MM.1S (cell line): ENCODE measurements around the gene CNOT6.

Source experiments
- DNase-seq: peaks from one replicate; pipeline ENCODE4 v3.0.0-alpha.2; 2015
- H2AFZ ChIP-seq: fragments of 300-600 bp; sonication (generic); 2 replicates; pipeline ENCODE4 v1.6.0; 2016; ENCODE audit warnings: antibody characterized with exemption, low read length
- H3F3A ChIP-seq: fragments of 300-600 bp; sonication (generic); 2 replicates; pipeline ENCODE4 v1.6.1; 2016; ENCODE audit warnings: mild to moderate bottlenecking, antibody characterized with exemption, low read length, moderate library complexity, mixed read lengths; ENCODE audit not compliant: insufficient read depth
- H3K27ac ChIP-seq: fragments of 300-600 bp; sonication (generic); 2 replicates; pipeline ENCODE4 v1.5.1; 2016; ENCODE audit warnings: mild to moderate bottlenecking, low read length
- H3K27me3 ChIP-seq: fragments of 300-600 bp; sonication (generic); replicated peaks from 2 replicates; pipeline ENCODE4 v1.6.0; 2016; ENCODE audit warnings: low read length; ENCODE audit not compliant: insufficient read depth
- H3K36me3 ChIP-seq: fragments of 300-600 bp; sonication (generic); replicated peaks from 2 replicates; pipeline ENCODE4 v1.6.1; 2016; ENCODE audit warnings: mild to moderate bottlenecking, low read length, mixed read lengths; ENCODE audit not compliant: insufficient read depth
- H3K4me1 ChIP-seq: fragments of 300-600 bp; sonication (generic); 2 replicates; pipeline ENCODE4 v1.6.1; 2016; ENCODE audit warnings: low read length, mixed read lengths
- H3K4me2 ChIP-seq: fragments of 300-600 bp; sonication (generic); 2 replicates; pipeline ENCODE4 v1.6.0; 2016; ENCODE audit warnings: low read depth, low read length
- H3K4me3 ChIP-seq: fragments of 300-600 bp; sonication (generic); 2 replicates; pipeline ENCODE4 v1.5.1; 2016; ENCODE audit warnings: low read length, mixed read lengths
- H3K79me2 ChIP-seq: fragments of 300-600 bp; sonication (generic); 2 replicates; pipeline ENCODE4 v1.6.1; 2016; ENCODE audit warnings: mixed run types, low read length, mixed read lengths
- H3K9ac ChIP-seq: fragments of 300-600 bp; sonication (generic); 2 replicates; pipeline ENCODE4 v1.6.1; 2016; ENCODE audit warnings: low read length, mixed read lengths
- H3K9me2 ChIP-seq: fragments of 300-600 bp; sonication (generic); replicated peaks from 2 replicates; pipeline ENCODE4 v1.6.1; 2016; ENCODE audit warnings: mild to moderate bottlenecking, low read length, mixed read lengths; ENCODE audit not compliant: insufficient read depth
- H3K9me3 ChIP-seq: fragments of 300-600 bp; sonication (generic); replicated peaks from 2 replicates; pipeline ENCODE4 v1.6.1; 2016; ENCODE audit warnings: mild to moderate bottlenecking, low read length, mixed read lengths; ENCODE audit not compliant: insufficient read depth
- H4K20me1 ChIP-seq: fragments of 300-600 bp; sonication (generic); 2 replicates; pipeline ENCODE4 v1.6.1; 2016; ENCODE audit warnings: mild to moderate bottlenecking, low read length, moderate library complexity, mixed read lengths; ENCODE audit not compliant: insufficient read depth
- EZH2 ChIP-seq: fragments of 300-600 bp; sonication (generic); optimal IDR thresholded peaks from 2 replicates; pipeline ENCODE3; 2017; ENCODE audit warnings: low read depth, mild to moderate bottlenecking, antibody characterized with exemption, low read length, mixed read lengths
- EZH2phosphoT487 ChIP-seq: fragments of 300-600 bp; sonication (generic); IDR thresholded peaks from 2 replicates; pipeline ENCODE4 v1.6.1; 2018; ENCODE audit warnings: antibody characterized with exemption, low read length
- TF ChIP-seq, protein P1 (sequence below): fragments of 300-600 bp; sonication (generic); IDR thresholded peaks from 2 replicates; pipeline ENCODE4 v1.5.1; 2016; ENCODE audit warnings: antibody characterized with exemption, low read length, mixed read lengths

Gene CNOT6

DNA sequence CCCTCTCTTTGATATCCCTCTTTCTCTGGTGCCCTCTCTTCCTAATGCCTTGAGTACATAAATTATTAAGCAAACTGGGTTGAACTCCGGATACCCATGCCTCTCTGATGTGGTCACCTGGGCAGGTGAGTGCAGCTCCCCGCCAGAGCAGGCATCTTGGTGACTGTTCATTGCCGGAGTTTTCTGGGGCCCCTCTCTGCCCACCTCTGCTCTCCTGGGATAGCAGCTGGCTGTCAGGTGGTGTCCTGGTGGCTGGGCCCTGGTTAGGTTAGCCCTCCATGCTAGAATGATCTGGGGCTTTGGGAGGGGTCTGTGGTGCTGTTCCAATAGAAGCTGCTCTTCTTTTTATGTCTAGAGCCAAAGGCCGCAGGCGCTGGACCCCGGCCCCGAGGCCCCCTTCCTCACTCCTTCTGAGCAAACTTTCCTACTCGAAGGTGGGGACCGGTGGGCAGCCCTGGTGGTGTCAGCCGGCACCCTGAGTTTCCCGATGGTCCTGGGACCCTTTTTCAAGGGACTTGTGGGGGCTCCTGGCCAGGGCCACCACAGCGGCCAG is 102.0 kb downstream of the CNOT6 start:
- H3K4me3 ChIP-seq = no peak overlapping the region
- DNase-seq = no peak
- no peaks in the 10 kb centered on the region for H3K4me1 ChIP-seq
- no peaks in the 10 kb centered on the region for H3K36me3 ChIP-seq
- no peak overlapping the region for H3K4me2 ChIP-seq
- peaks cover 65% of the 10 kb centered on the region for H3K27me3 ChIP-seq
- no peaks in the 10 kb centered on the region for H3K9me3 ChIP-seq
- H3K9ac ChIP-seq = no peak overlapping the region
- no peak overlapping the region for H2AFZ ChIP-seq
- no peaks in the 10 kb centered on the region for H3F3A ChIP-seq
- no peaks in the 10 kb centered on the region for H3K9me2 ChIP-seq
- TF ChIP-seq EZH2 (no peak), EZH2phosphoT487 (no peak)
- TF ChIP-seq, protein P1, sequence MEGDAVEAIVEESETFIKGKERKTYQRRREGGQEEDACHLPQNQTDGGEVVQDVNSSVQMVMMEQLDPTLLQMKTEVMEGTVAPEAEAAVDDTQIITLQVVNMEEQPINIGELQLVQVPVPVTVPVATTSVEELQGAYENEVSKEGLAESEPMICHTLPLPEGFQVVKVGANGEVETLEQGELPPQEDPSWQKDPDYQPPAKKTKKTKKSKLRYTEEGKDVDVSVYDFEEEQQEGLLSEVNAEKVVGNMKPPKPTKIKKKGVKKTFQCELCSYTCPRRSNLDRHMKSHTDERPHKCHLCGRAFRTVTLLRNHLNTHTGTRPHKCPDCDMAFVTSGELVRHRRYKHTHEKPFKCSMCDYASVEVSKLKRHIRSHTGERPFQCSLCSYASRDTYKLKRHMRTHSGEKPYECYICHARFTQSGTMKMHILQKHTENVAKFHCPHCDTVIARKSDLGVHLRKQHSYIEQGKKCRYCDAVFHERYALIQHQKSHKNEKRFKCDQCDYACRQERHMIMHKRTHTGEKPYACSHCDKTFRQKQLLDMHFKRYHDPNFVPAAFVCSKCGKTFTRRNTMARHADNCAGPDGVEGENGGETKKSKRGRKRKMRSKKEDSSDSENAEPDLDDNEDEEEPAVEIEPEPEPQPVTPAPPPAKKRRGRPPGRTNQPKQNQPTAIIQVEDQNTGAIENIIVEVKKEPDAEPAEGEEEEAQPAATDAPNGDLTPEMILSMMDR = no peak
- H3K27ac ChIP-seq = no peak overlapping the region
- no peaks in the 10 kb centered on the region for H4K20me1 ChIP-seq
- no peaks in the 10 kb centered on the region for H3K79me2 ChIP-seq

- peaks cover 67% of the 10 kb centered on the region for H3K27me3 ChIP-seq
- no peak overlapping the region for H2AFZ ChIP-seq
- DNase-seq = no peak
- H3K9me3 ChIP-seq = no peaks in the 10 kb centered on the region
- no peaks in the 10 kb centered on the region for H3K36me3 ChIP-seq
- no peak overlapping the region for H3K27ac ChIP-seq
- H3K4me3 ChIP-seq = no peak overlapping the region
- H4K20me1 ChIP-seq = no peaks in the 10 kb centered on the region
- H3K4me1 ChIP-seq = no peaks in the 10 kb centered on the region
- no peak overlapping the region for H3K9ac ChIP-seq
- TF ChIP-seq, protein P1 = no peak
- TF ChIP-seq EZH2phosphoT487 (no peak), EZH2 (no peak)
- no peaks in the 10 kb centered on the region for H3F3A ChIP-seq
- H3K79me2 ChIP-seq = no peaks in the 10 kb centered on the region
- H3K9me2 ChIP-seq = no peaks in the 10 kb centered on the region
- no peak overlapping the region for H3K4me2 ChIP-seq
These were observed 102.6 kb downstream of the CNOT6 start for GRCh38 chr5:180596668-180597231.

GRCh38 chr5:180598316-180598701 is 104.1 kb downstream of the CNOT6 start:
- H3K9me2 ChIP-seq = no peaks in the 10 kb centered on the region
- no peak overlapping the region for H3K4me3 ChIP-seq
- no peaks in the 10 kb centered on the region for H3K9me3 ChIP-seq
- no peak overlapping the region for H3K4me2 ChIP-seq
- no peaks in the 10 kb centered on the region for H4K20me1 ChIP-seq
- no peak for TF ChIP-seq EZH2phosphoT487
- no peak for TF ChIP-seq EZH2
- TF ChIP-seq, protein P1 = no peak
- H3K27me3 ChIP-seq = peaks cover 69% of the 10 kb centered on the region
- H2AFZ ChIP-seq = no peak overlapping the region
- no peaks in the 10 kb centered on the region for H3K4me1 ChIP-seq
- no peaks in the 10 kb centered on the region for H3F3A ChIP-seq
- no peak overlapping the region for H3K9ac ChIP-seq
- H3K27ac ChIP-seq = no peak overlapping the region
- no peaks in the 10 kb centered on the region for H3K36me3 ChIP-seq
- no peaks in the 10 kb centered on the region for H3K79me2 ChIP-seq
- no peak for DNase-seq
